ENCODE results near the gene COL13A1.

Gene COL13A1

GRCh38 chr10:69955897-69956740, 154.4 kb downstream of the COL13A1 start:
- Histone ChIP-seq H3K9ac (no peak overlapping the region), H3K4me3 (ENCODE audit: low read depth, low read length) (no peak overlapping the region), H3K27me3 (ENCODE audit: control insufficient read depth, insufficient read depth, low read length) (no peaks in the 10 kb centered on the region), H3K36me3 (ENCODE audit: control insufficient read depth, insufficient read depth, low read length) (no peaks in the 10 kb centered on the region), H3K9me3 (ENCODE audit: control insufficient read depth, low read length) (no peaks in the 10 kb centered on the region), H3K4me2 (ENCODE audit: low read length) (no peak overlapping the region), H2AFZ (no peak overlapping the region), H3K79me2 (no peaks in the 10 kb centered on the region), H3K4me1 (no peaks in the 10 kb centered on the region), H3K27ac (no peak overlapping the region)
- TF ChIP-seq, protein P1, sequence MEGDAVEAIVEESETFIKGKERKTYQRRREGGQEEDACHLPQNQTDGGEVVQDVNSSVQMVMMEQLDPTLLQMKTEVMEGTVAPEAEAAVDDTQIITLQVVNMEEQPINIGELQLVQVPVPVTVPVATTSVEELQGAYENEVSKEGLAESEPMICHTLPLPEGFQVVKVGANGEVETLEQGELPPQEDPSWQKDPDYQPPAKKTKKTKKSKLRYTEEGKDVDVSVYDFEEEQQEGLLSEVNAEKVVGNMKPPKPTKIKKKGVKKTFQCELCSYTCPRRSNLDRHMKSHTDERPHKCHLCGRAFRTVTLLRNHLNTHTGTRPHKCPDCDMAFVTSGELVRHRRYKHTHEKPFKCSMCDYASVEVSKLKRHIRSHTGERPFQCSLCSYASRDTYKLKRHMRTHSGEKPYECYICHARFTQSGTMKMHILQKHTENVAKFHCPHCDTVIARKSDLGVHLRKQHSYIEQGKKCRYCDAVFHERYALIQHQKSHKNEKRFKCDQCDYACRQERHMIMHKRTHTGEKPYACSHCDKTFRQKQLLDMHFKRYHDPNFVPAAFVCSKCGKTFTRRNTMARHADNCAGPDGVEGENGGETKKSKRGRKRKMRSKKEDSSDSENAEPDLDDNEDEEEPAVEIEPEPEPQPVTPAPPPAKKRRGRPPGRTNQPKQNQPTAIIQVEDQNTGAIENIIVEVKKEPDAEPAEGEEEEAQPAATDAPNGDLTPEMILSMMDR (IDR thresholded peaks at IDR 0.05): no peak

- Histone ChIP-seq H3K9ac (no peak overlapping the region), H2AFZ (no peak overlapping the region), H3K79me2 (no peaks in the 10 kb centered on the region), H3K27me3 (ENCODE audit: control insufficient read depth, insufficient read depth, low read length) (no peaks in the 10 kb centered on the region), H3K4me1 (no peaks in the 10 kb centered on the region), H3K9me3 (ENCODE audit: control insufficient read depth, low read length) (no peaks in the 10 kb centered on the region), H3K36me3 (ENCODE audit: control insufficient read depth, insufficient read depth, low read length) (no peaks in the 10 kb centered on the region), H3K27ac (no peak overlapping the region), H3K4me3 (ENCODE audit: low read depth, low read length) (no peak overlapping the region), H3K4me2 (ENCODE audit: low read length) (no peak overlapping the region)
- TF ChIP-seq, protein P1 (IDR thresholded peaks at IDR 0.05): no peak
These were observed 155.1 kb downstream of the COL13A1 start for GRCh38 chr10:69956741-69957230.

GRCh38 chr10:69957241-69957885, 155.7 kb downstream of the COL13A1 start:
- H3K9me3 ChIP-seq (ENCODE audit: control insufficient read depth, low read length): no peaks in the 10 kb centered on the region
- H3K36me3 ChIP-seq (ENCODE audit: control insufficient read depth, insufficient read depth, low read length): no peaks in the 10 kb centered on the region
- no peaks in the 10 kb centered on the region for H3K79me2 ChIP-seq
- no peak overlapping the region for H3K9ac ChIP-seq
- H3K4me3 ChIP-seq (ENCODE audit: low read depth, low read length): no peak overlapping the region
- H3K4me2 ChIP-seq (ENCODE audit: low read length): no peak overlapping the region
- H3K27me3 ChIP-seq (ENCODE audit: control insufficient read depth, insufficient read depth, low read length): no peaks in the 10 kb centered on the region
- no peak overlapping the region for H3K27ac ChIP-seq
- TF ChIP-seq, protein P1 (IDR thresholded peaks at IDR 0.05): no peak
- H2AFZ ChIP-seq: no peak overlapping the region
- H3K4me1 ChIP-seq: no peaks in the 10 kb centered on the region

- H2AFZ ChIP-seq: no peak overlapping the region
- H3K4me1 ChIP-seq: no peaks in the 10 kb centered on the region
- no peaks in the 10 kb centered on the region for H3K9me3 ChIP-seq (ENCODE audit: control insufficient read depth, low read length)
- no peak overlapping the region for H3K4me2 ChIP-seq (ENCODE audit: low read length)
- no peaks in the 10 kb centered on the region for H3K36me3 ChIP-seq (ENCODE audit: control insufficient read depth, insufficient read depth, low read length)
- H3K27me3 ChIP-seq (ENCODE audit: control insufficient read depth, insufficient read depth, low read length): no peaks in the 10 kb centered on the region
- H3K9ac ChIP-seq: no peak overlapping the region
- no peaks in the 10 kb centered on the region for H3K79me2 ChIP-seq
- no peak overlapping the region for H3K27ac ChIP-seq
- TF ChIP-seq, protein P1 (IDR thresholded peaks at IDR 0.05): peak; percentile 62
- no peak overlapping the region for H3K4me3 ChIP-seq (ENCODE audit: low read depth, low read length)
These were observed 156.3 kb downstream of the COL13A1 start for GRCh38 chr10:69957886-69958555.
